NOMO-1 treated with DMSO at 0.1 percent for 48 hours (cell line): ENCODE results near the gene TTC21A.
"Not testable (repeated sequence)": the region's sequence is repeated elsewhere in the genome, so short reads cannot be mapped to it uniquely, and the experiment has no call there.

Experiments used
- DNase-seq: peaks from one replicate; lab custom pipeline; 2025; ENCODE audit not compliant: unreplicated experiment; lab: John Stamatoyannopoulos, UW

TTC21A gene, protein sequence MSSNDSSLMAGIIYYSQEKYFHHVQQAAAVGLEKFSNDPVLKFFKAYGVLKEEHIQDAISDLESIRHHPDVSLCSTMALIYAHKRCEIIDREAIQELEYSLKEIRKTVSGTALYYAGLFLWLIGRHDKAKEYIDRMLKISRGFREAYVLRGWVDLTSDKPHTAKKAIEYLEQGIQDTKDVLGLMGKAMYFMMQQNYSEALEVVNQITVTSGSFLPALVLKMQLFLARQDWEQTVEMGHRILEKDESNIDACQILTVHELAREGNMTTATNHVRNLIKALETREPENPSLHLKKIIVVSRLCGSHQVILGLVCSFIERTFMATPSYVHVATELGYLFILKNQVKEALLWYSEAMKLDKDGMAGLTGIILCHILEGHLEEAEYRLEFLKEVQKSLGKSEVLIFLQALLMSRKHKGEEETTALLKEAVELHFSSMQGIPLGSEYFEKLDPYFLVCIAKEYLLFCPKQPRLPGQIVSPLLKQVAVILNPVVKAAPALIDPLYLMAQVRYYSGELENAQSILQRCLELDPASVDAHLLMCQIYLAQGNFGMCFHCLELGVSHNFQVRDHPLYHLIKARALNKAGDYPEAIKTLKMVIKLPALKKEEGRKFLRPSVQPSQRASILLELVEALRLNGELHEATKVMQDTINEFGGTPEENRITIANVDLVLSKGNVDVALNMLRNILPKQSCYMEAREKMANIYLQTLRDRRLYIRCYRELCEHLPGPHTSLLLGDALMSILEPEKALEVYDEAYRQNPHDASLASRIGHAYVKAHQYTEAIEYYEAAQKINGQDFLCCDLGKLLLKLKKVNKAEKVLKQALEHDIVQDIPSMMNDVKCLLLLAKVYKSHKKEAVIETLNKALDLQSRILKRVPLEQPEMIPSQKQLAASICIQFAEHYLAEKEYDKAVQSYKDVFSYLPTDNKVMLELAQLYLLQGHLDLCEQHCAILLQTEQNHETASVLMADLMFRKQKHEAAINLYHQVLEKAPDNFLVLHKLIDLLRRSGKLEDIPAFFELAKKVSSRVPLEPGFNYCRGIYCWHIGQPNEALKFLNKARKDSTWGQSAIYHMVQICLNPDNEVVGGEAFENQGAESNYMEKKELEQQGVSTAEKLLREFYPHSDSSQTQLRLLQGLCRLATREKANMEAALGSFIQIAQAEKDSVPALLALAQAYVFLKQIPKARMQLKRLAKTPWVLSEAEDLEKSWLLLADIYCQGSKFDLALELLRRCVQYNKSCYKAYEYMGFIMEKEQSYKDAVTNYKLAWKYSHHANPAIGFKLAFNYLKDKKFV (N-terminal part only)

DNA sequence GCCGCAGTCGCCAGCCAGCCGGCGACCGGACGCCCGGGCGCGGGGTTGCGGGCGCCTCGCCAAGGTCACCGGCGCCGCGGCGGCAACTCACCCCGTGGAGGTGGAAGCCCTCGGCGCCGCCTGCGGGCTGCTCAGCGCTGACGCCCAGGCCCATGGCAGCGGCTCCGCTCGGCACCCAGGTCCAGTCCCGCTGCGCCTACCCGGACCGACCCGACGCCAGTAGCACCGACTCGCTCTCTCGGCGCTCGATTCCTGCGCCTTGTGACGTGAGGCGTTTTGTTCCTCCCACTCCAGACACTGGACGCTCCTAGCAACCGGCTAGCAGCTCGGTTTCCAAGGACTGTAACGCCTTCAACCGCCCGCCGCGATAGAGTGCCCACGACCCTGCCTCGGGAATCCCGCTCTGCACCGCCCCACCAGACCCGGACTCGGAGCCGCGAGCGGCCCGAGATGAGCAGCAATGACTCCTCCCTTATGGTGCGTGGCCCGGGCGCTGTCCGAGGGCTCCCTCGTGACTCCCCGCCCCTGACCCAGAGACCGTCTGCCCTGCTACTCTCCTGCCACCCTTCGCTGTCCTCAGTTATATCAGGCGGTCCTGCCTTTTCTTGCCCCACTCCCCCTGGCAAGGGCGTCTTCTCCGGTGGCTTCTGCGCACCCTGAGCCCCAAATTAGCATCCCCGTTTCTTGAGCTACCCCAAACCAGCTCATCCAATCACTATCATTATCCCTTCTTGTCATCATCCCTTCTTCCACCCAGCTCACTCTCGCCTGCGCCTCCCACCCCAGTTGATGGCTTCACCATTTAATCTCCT, at the start of gene TTC21A, which contains the start of gene GORASP1:
TSS of gene TTC21A (plus strand) at position 293 of the 812 bp plus-strand sequence. CDS start at position 451, 158 bp downstream.
TSS of gene GORASP1 (minus strand) at position 240 of the 812 bp plus-strand sequence. CDS start at position 154, 86 bp downstream.
- DNase-seq = peak; percentile 68

DNA sequence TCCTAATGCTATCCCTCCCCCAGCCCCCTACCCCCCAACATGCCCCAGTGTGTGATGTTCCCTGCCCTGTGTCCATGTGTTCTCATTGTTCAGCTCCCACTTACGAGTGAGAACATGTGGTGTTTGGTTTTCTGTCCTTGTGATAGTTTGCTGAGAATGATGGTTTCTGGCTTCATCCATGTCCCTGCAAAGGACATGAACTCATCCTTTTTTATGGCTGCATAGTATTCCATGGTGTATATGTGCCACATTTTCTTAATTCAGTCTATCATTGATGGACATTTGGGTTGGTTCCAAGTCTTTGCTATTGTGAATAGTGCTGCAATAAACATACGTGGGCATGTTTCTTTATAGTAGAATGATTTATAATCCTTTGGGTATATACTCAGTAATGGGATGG, 46.3 kb upstream of the TTC21A start:
- DNase-seq = not testable (repeated sequence)

DNA sequence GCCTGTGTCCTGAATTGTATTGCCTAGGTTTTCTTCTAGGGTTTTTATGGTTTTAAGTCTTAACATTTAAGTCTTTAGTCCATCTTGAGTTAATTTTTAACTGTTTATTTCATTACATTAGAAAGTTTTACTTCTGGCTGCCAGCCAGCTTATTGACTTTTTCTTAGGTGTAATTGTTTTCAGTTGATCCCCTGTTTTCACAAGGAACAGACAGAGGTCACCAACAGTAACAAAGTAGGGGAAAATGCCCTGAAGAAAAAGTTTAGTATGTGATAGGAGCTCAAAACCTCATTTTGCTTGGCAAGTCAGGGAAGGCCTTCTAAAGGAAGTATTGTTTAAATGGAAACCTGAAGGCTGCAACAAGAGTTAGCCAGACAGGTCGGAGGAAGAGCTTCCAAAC, 45.3 kb upstream of the TTC21A start:
- DNase-seq = no peak

DNA sequence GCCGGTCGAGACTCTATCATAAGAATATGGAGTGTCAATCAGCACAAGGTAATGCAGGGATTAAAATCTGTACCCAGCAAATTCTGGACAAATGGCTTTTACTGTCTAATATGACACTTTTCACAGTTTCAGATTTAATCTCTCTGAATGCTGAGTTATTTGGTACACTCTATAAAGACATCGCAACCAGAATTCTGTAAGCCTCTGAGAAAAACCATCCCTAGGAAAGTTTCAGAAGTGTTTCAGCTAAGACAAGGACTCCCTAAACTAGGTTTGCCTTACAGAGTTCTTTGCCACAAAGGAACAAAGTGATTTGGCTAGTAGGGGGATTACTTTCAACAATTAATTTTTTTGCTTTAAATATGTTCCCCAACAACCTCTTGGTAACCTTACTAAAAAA, 44.3 kb upstream of the TTC21A start:
- no peak for DNase-seq

DNA sequence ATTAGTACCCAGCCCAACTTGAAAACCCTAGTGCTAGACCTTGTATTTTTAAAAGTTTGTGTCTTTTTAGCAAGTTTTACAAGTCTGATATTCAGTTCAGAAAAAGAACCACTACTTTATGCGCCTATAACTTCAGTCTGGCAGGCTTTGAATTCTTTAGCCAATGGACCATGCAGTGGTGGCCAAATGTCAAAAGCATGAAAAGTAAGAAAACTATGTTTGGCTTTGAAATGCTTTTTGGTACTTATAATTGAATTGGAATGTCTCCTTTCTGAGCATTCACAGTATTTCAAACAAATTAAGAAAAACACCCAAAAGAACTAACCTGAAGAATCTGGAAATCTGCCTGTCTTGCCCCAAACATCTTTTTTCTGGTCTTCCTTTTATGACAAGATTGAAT, 42.8 kb upstream of the TTC21A start:
- no peak for DNase-seq

DNA sequence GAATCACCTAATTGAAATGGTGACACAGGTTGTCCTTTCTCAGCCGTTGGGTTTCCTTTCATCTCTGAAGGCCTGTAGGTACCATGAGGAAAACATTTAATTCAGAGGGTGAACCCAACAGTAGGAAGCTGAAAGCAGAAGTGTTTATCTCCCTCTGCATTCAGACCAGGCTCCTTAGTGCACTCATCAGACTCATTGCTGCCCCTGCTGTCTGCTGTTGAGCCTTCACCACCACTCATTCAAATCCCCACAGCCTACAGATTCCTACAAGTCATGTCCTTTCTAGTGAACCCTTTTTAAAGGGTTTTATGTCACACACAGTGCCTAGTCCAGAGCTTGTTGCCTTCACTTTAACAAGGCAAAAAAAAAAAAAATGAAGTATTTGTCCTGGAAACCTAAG, 42.3 kb upstream of the TTC21A start:
- peak; percentile 74 for DNase-seq

DNA sequence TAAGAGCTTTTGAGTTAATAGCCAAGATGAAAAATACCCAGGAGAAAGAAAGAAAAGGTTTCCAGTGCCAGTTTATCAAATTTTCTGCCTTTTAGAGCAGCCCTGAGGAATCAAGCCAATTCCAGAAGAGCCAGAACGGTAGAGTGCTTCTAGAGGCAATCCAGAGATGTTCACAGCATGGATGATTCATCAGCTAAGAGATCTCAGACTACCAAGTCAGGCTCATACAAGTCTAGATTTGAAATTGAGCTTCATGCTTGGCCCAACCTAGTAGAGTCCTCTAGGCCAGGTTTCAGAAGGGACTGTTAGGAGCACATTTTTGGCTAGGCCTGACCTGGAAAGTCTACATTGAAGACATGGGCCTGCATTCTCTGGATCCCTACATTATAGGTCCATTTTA, 40.2 kb upstream of the TTC21A start:
- DNase-seq = no peak

DNA sequence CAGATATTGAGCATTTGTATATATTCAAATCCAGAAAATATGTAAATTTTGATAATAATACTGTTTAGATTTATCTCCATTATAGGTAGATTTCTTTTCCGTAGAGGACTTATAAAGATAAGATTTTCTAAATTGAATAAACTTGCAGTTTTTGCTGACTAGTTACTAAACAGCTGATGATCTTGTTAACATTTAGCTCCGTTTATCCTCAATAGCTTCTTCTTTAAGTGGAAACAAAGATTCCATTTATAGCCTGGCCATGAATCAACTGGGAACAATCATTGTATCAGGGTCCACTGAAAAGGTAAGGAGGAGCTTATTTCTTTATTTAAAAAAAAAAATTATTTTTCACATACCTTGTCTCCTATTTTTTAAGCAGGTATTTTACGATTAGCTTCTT, 38.9 kb upstream of the TTC21A start:
- DNase-seq = no peak

DNA sequence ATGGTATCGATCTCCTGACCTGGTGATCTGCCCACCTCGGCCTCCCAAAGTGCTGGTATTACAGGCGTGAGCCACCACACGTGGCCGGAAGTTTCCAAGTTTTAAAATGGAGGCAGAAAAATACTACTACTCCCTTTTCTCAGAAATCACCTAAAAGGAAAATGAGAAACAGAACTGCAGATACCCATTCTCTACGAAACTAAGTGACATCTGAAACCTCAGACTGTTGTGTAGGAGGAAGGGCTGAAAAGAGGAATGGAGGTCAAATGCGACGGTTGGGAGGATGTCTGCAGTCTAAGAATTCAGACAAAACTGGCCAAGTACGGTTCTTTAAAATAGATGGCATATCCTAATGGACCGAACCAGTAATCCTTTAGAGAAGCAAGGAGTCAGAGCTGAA, 31.6 kb upstream of the TTC21A start:
- no peak for DNase-seq

DNA sequence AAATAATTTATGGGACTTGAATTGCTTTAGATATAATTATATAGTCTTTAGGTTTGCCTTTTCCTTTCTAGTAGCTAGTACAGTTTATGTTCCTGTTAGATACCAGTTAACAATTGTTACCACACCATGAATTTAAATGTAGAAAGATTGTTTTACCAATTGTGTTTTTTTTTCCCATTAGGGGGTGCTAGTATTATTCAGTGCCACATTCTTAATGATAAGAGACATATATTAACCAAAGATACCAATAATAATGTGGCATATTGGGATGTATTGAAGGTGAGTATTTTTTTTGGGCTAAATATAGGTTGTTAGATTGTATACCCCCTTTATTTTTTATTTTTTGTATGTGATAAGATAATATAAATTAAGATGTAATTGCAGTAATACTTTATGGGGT, 27.9 kb upstream of the TTC21A start:
- no peak for DNase-seq

DNA sequence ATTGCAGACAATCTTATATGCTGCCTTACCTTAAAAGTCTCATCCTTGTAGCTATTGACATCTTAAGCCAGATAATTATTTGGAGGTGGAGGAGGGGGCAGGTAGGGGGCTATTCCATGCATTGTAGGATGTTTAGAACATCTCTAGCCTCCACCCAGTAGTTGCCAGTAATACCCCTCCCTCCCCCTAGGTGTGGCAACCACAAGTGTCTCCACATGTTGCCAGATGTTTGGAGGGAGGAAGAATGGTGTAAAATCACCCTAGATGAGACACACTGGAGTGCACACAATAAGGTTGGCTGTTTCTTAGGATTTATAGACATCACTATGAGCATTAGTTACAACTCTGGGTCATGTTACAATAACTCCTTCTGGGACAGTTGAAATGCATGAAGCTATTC, 27.5 kb upstream of the TTC21A start:
- no peak for DNase-seq

DNA sequence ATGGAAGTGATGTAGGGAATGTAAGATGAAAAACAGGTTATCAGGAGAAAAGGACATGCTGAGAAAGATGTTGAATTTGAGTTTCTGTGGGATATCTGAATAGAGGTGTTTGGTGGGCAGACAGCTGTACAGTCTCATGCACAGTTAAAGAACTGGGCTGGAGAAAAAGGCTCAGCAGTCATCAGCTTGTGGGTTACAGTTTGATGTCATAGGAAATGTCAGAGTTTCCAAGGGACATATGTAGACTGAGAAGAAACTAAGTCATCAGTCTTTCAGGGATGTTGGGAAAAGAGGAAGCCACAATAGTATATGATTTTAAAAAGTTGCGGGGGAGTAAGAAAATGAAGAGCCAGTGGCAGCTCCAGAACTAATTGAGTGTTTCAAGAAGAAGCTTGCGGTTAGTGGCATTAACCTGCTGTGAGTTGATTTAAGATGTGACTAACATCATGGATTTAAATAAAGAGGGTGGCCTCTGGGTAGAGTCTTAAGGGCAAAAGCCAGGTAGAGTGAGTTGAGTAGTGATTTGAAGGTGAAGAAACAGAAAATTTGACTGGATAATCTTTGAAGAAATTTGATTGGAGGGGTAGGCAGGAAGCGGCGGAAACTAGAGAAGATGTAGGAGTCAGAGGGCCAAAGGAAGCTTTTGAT, 24.7 kb upstream of the TTC21A start:
- no peak for DNase-seq

DNA sequence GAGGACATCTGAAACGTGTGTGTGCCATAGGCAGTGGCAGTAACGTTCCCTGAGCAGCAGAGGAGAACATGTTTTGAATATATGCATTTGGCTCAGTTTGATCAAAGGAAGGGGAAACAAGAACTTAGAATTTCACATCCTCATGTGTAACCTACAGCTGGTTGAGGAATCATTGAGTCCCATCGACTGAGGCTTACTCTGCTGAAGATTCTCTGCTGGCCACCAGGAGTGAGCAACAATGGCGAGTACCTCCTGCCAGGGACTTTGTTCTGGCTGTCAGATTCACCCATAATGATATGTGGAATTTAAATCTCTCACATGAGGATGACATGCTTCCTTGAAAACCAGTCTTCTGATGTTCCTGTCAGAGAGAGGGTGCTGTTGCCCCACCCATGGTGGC, 21.3 kb upstream of the TTC21A start:
- no peak for DNase-seq

DNA sequence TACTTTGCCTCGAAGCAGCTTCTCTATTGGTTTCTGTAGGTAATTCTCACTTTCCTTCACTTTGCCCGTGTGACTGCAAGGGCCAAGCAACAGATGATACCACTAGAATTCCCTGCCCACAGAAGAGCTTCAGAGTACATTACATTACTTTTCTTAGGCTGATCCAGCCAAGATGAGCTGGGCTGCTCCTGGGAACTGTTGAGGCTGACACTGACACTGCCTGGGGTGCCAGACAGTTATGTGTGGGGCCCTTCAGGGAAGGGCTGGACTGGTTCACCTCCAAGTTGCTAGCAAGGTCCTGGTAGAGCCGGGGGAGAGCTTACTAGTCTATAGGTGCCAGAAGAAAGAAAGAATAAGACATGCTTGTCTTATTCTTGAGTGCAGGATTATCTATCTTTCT, 19.0 kb upstream of the TTC21A start:
- DNase-seq = no peak

DNA sequence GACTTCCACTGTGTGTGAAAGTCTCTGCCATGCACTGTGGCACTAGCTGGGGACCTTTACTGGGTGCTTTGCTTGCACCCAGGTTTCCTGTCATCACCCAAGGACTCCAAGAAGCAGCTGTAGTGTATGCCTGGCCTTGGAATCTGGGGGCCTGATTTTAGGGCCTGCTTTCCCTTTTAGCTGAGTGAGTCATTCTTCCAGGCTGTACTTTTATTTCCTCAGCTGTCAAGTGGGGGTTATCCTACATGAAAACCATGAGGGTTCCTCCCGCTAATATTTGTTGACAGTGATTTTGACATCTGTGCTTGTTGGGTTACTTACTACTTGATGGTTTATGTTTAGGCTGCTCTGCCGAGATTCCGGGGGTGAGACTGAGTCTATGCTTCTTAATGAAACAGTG, 18.6 kb upstream of the TTC21A start:
- DNase-seq = no peak

DNA sequence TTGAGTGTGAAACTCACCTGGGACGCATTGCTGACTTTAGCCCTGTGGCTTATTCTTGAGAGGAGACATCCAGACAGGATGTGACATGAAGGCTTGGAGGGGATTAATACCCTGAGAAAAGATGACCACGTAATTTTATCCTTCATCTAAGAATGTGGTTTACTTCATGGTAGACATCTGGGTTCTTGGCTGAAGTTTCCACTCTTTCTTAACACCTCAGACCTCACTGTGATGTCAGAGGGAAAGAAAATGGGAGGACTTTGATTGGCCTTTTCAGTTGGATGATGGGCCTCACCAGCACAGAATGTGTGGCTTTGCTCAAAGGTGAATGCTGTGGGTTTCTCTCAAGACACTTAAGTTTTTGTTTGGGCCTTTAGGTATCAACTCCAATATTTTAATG, 16.6 kb upstream of the TTC21A start:
- DNase-seq = no peak

DNA sequence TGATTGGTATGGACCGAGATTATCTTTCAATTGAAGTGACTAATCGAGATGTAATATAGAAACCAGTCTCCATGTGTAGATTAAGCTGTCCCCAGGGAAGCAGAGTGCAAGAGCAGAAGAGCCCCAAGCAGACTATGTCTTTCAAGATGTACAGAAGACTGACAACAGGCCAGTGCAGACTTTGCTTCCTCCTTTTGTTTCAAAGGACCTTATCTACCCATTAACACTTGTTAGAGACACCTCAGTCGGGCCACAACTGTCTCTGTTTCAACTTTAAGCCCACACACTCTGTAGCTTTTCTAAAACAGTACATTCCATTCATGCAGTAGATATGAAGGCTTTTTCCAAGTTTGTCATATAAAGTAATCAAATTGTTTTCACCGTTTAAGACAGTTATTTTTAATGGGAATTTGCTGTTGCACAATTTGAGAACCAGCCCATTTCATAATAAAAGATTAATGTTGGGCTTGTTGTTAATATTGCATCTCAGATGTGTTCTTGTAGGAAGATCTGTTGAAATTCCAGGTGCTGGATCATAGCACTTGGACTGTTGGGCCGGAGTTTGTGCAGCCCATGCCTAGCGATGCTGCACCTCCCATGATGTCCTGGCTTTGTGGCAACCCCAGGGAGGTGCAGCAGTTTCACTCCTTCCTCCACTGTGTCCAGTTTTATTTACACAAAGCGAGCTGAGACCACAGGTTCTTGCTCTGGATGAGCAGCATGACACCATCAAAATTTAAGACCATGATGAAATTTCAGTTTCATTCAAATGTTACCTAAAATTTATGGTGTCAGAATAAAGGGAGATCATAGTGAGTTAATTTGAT, 12.4 kb upstream of the TTC21A start:
- no peak for DNase-seq

DNA sequence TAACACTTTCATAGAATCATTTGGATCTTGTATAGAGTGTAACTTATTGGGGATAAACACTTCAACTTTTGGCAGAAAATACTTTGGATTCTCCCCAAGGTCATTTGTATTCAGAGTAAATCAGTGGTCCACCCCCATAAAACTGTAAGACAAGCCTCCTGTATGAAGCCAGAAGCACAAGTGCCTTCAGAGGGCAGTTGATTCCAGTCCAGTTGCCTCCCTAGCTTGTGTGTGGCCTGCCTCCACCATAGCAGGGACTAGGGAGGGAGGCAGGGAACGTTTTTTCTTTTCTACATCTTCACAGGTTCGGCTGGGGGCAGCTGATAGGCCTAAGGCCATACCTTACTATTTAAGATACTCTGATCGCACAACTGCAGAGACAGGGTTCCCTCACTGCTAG, 11.7 kb upstream of the TTC21A start:
- no peak for DNase-seq

DNA sequence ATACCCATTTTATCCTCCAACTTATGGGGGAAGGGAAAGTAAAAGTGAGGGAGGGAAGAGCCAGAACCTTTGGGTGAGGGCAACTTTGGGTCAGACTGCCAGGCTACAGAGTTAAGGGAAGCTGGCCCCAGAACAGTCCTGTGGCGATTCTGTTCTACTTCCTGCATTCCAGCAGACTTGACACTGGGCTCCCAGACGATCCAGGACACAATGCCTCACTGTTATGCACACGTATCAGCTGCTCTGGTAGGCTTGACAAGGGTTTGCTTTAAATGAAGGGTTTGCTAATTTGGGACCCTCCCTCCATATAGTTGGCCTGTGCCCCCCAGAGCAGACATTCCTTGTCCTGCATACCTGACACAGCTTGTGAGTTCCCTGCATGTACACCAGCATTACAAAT, 10.7 kb upstream of the TTC21A start:
- DNase-seq = no peak
